Lung (tissue), 12 donors: ENCODE data around the gene RFC2. TPM values are rescaled to one million over a fixed set of nuclear protein-coding genes. Genes with fewer than 3 reads are reported as not detected.

Experiments
- ATAC-seq: fragments of 200-7000 bp; cut with Tn5 transposase; one replicate; pipeline ENCODE4 v1.9.1; 2020; ENCODE audit warnings: moderate number of reproducible peaks; ENCODE audit not compliant: insufficient read depth, low FRiP score
- DNase-seq, 3 donors: peaks; one replicate each; pipeline ENCODE4 v3.0.0-alpha.2; 2013 to 2017
- H3K27ac ChIP-seq, 2 donors: one replicate each; pipeline ENCODE4 v1.5.1; 2013; ENCODE audit warnings: mild to moderate bottlenecking in 2 of 2, moderate library complexity in 2 of 2, control low read depth in 1 of 2, inconsistent platforms in 1 of 2, low read depth in 1 of 2, low read length in 1 of 2
- H3K27me3 ChIP-seq, 3 donors: one replicate each; pipeline ENCODE4 v1.5.1; 2013; ENCODE audit warnings: low read length in 2 of 3; ENCODE audit not compliant: control insufficient read depth in 3 of 3, insufficient read depth in 3 of 3
- H3K36me3 ChIP-seq, 4 donors: one replicate each; pipeline ENCODE4 v1.5.1; 2013; ENCODE audit warnings: low read length in 4 of 4, mild to moderate bottlenecking in 1 of 4, moderate library complexity in 1 of 4; ENCODE audit not compliant: control insufficient read depth in 4 of 4, insufficient read depth in 4 of 4
- H3K4me1 ChIP-seq, 5 donors: one replicate each; pipeline ENCODE4 v1.5.1; 2013; ENCODE audit warnings: low read length in 5 of 5, mild to moderate bottlenecking in 2 of 5, moderate library complexity in 1 of 5; ENCODE audit not compliant: control insufficient read depth in 5 of 5, insufficient read depth in 5 of 5
- H3K4me3 ChIP-seq: one replicate; pipeline ENCODE4 v1.5.1; 2013; ENCODE audit warnings: mild to moderate bottlenecking, control low read depth, moderate library complexity
- H3K9ac ChIP-seq, 2 donors: one replicate each; pipeline ENCODE4 v1.5.1; 2013; ENCODE audit warnings: low read length in 2 of 2, control low read depth in 1 of 2; ENCODE audit not compliant: insufficient read depth in 1 of 2
- H3K9me3 ChIP-seq, 4 donors: one replicate each; pipeline ENCODE4 v1.5.1; 2013; ENCODE audit warnings: low read length in 3 of 4, mild to moderate bottlenecking in 1 of 4, moderate library complexity in 1 of 4; ENCODE audit not compliant: control insufficient read depth in 4 of 4, insufficient read depth in 3 of 4
- WGBS, 2 donors: extraction: QIAGEN DNeasy Blood & Tissue Kit; methylation state at CpG; one replicate each; pipeline ENCODE4 v1.1.7; 2013; 5-methylcytosine and 5-hydroxymethylcytosine counted together
- polyA plus RNA-seq, 2 donors: library from polyadenylated mRNA; stranded (reverse); fragments of 200-250 nt; gene quantifications; one replicate each; pipeline ENCODE4 v1.2.1, GENCODE V29; 2013
- total RNA-seq, 2 donors: library from RNA; depleted of rRNA in 1 of 2; stranded (reverse); fragments of >200 nt in 1 of 2; gene quantifications; one replicate each; pipeline ENCODE4 v1.2.1, GENCODE V29; 2014 to 2021
- TF ChIP-seq, protein P1 (sequence below): IDR thresholded peaks from 2 replicates; pipeline ENCODE4 v1.5.1; 2012; ENCODE audit warnings: mild to moderate bottlenecking; ENCODE audit errors: control extremely low read depth, extremely low read depth
- donor health status: control.
- donor health status: control.
- donor health status: Bipolar disorder and iron deficiency.
- donor health status: healthy.
- donor health status: DM: yes; HTN: yes; CAD: no.

Gene RFC2
- total and polyA plus RNA-seq, 4 donors = 14.5 to 23.8 (median 21.2) TPM

DNA sequence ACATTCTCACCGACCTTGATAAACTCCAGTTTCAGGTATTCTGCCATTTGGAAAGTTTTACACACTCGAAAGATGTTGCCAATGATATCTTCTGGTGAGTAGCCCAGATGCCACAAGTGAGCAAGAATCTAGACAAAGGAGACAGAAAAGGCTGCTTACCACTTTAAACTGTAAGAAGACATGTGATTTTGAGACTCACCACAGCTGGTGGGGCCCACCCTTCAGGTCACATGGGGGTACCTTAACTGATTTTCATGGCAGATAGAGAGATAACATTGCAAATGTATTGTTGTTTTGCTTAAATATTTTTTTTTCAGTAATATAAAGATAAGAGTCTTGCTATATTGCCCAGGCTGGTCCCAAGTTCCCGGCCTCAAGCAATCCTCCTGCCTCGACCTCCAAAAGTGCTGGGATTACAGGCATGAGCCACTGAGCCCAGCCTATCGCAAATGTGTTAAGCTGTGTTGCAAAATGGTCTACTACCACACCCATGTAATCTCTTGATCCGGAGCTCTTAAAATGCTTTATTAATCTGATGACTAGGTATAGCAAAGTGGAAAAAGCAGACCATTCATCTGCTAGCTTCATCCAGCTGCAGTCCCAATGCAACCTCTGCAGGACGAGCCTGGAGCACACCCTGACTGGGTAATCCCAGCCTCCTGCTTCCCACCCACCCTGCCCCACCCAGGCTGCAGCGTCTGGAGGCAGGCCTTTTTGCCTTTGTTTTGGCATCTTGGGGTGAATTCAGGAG lies 18.5 kb downstream of the RFC2 start:
- H3K27me3 ChIP-seq = no peaks in the 10 kb centered on the region
- no peak overlapping the region for H3K4me3 ChIP-seq
- no peak overlapping the region for H3K27ac ChIP-seq
- H3K9me3 ChIP-seq = no peaks in the 10 kb centered on the region
- TF ChIP-seq, protein P1, sequence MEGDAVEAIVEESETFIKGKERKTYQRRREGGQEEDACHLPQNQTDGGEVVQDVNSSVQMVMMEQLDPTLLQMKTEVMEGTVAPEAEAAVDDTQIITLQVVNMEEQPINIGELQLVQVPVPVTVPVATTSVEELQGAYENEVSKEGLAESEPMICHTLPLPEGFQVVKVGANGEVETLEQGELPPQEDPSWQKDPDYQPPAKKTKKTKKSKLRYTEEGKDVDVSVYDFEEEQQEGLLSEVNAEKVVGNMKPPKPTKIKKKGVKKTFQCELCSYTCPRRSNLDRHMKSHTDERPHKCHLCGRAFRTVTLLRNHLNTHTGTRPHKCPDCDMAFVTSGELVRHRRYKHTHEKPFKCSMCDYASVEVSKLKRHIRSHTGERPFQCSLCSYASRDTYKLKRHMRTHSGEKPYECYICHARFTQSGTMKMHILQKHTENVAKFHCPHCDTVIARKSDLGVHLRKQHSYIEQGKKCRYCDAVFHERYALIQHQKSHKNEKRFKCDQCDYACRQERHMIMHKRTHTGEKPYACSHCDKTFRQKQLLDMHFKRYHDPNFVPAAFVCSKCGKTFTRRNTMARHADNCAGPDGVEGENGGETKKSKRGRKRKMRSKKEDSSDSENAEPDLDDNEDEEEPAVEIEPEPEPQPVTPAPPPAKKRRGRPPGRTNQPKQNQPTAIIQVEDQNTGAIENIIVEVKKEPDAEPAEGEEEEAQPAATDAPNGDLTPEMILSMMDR = no peak
- ATAC-seq (no peak), DNase-seq (no peak)
- H3K9ac ChIP-seq = no peak overlapping the region
- H3K36me3 ChIP-seq = peaks cover 7 to 53% (median 40%) of the 10 kb centered on the region in 4 donors
- no peaks in the 10 kb centered on the region for H3K4me1 ChIP-seq
- WGBS, 2 donors = 83 to 87% methylated on average over 8 of the region's 8 CpGs

GRCh38 chr7:74233655-74234285 lies 20.4 kb downstream of the RFC2 start:
- TF ChIP-seq, protein P1 = no peak
- H3K27me3 ChIP-seq = no peaks in the 10 kb centered on the region
- ATAC-seq (no peak), DNase-seq (no peak)
- H3K9me3 ChIP-seq = no peaks in the 10 kb centered on the region
- no peaks in the 10 kb centered on the region for H3K4me1 ChIP-seq
- WGBS, 2 donors = 77 to 87% methylated on average over 13 of the region's 13 CpGs
- H3K27ac ChIP-seq = no peak overlapping the region
- no peak overlapping the region for H3K9ac ChIP-seq
- no peak overlapping the region for H3K4me3 ChIP-seq
- peaks cover 7 to 50% (median 35%) of the 10 kb centered on the region in 4 donors for H3K36me3 ChIP-seq

DNA sequence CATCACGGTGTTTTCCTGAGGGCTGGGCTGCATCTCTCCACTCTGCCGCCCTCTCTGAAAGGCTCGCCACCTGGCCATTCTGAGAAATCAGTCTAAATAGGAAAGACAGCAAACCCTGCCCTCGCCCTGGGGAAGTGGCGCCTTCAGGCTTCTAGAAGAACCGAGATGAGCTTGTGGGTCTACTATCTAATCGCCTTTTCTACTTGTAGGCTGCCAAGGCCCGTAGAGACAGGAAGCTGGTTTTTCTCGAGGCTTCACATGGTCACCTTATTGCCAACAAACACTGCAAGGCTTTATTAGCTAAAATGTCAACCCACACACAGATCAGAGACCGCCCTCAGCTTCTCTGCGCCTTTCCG lies 23.0 kb downstream of the RFC2 start:
- Histone ChIP-seq H3K27me3 (no peaks in the 10 kb centered on the region), H3K9me3 (no peaks in the 10 kb centered on the region), H3K27ac (no peak overlapping the region), H3K4me3 (no peak overlapping the region), H3K9ac (no peak overlapping the region), H3K36me3 (peaks cover 4 to 40% (median 18%) of the 10 kb centered on the region in 4 donors), H3K4me1 (no peaks in the 10 kb centered on the region)
- DNase-seq (no peak), ATAC-seq (no peak)
- TF ChIP-seq, protein P1 = no peak
- 83 to 85% methylated on average over 12 of the region's 12 CpGs for WGBS, 2 donors
